ENCODE results near the gene CCNH.

Gene CCNH

DNA sequence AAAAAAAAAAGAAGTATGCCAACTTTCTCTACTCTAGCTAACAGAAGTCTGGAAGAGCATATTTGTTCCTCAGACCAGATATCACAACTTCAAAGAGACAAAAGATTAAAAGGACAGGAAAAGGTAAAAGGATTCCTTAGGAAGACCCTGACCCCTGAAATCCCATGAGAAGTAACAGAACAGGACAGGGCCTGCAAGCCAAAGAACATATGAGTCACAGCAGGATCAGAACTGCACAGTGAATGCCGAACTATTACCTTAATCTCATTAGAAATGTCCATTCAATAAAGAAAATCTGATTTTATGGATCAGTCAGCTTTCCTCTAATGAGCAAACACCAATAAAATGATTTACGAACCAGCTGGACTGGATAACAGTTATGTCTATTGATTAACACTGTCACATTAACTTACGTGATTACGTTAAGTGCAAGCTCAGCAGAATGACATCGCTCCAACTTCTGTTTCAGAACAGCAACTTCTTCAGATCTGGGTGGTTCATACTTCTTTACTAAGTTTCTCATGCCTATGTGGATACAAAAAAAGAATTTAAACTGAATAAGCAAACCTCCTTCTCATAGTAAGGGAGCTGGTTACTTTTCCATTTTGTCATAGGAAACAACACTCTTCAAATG, 13.6 kb downstream of the CCNH start:
- ATAC-seq (ENCODE audit: insufficient read depth, low read depth) (no peak), DNase-seq (no peak)
- Histone ChIP-seq H3K4me2 (ENCODE audit: insufficient read depth, low read length) (no peak overlapping the region), H3K79me2 (ENCODE audit: insufficient read depth, low read length) (0 out of 2 replicates have a peak, but pooled peaks cover 9% of the 10 kb centered on the region), H4K20me1 (ENCODE audit: insufficient read depth, low read length) (peaks cover 12% of the 10 kb centered on the region), H3K27me3 (ENCODE audit: insufficient read depth, low read length, poor library complexity) (no peaks in the 10 kb centered on the region), H3K36me3 (ENCODE audit: insufficient read depth, low read length) (peaks cover 91% of the 10 kb centered on the region), H3K9me3 (ENCODE audit: insufficient read depth, low read length, severe bottlenecking) (no peaks in the 10 kb centered on the region), H3K4me3 (ENCODE audit: low read depth in 1 of 2, low read length in 2 of 2) (no peak overlapping the region), H3K9ac (ENCODE audit: low read depth, low read length) (no peak overlapping the region), H3K27ac (ENCODE audit: low read length) (no peak overlapping the region), H2AFZ (ENCODE audit: low read depth, low read length) (no peak overlapping the region), H3K4me1 (ENCODE audit: insufficient read depth, low read length) (no peaks in the 10 kb centered on the region)
- no peak for TF ChIP-seq EZH2 (IDR thresholded peaks at IDR 0.05; ENCODE audit: borderline replicate concordance, low read depth, low read length, severe bottlenecking)
- TF ChIP-seq, protein P1, sequence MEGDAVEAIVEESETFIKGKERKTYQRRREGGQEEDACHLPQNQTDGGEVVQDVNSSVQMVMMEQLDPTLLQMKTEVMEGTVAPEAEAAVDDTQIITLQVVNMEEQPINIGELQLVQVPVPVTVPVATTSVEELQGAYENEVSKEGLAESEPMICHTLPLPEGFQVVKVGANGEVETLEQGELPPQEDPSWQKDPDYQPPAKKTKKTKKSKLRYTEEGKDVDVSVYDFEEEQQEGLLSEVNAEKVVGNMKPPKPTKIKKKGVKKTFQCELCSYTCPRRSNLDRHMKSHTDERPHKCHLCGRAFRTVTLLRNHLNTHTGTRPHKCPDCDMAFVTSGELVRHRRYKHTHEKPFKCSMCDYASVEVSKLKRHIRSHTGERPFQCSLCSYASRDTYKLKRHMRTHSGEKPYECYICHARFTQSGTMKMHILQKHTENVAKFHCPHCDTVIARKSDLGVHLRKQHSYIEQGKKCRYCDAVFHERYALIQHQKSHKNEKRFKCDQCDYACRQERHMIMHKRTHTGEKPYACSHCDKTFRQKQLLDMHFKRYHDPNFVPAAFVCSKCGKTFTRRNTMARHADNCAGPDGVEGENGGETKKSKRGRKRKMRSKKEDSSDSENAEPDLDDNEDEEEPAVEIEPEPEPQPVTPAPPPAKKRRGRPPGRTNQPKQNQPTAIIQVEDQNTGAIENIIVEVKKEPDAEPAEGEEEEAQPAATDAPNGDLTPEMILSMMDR (IDR thresholded peaks at IDR 0.05; ENCODE audit: borderline replicate concordance, extremely low read depth, low read length, poor library complexity, severe bottlenecking), result no peak

DNA sequence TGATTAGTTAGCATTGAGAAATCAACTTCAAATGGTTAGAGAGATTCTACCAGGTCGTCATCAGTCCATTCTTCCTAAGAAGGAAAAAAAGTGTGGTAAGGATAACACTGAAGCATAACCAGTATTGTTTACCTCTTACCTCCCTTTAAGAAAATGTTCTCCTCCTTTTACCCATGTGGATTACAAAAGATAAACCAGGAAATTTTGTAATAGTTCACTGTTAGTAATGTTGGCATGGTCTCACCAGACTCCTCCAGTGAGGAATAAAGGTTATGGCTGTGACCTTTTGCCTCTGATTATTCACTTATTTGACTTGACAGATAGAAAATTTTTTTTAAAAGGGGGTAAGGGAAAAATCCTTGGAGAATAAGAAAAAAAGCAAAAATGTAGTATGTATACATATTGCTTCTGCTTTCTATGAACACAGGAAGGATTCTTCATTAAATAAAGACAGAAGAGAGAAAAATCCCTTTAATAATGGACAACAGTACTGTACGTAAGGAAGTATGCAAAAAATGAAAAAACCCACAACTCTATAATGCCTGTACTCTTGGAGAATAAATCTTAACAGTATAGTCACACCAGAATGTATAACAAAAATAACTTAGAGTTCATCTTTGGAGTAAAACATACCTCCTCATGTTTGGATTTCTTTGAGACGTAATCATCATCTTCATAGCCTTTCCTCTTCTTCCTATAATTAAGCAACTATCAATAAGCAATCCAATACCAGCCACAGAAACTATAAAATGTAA, 18.1 kb downstream of the CCNH start:
- peaks cover 3% of the 10 kb centered on the region; the same call in 1 of the 2 replicates for H4K20me1 ChIP-seq (ENCODE audit: insufficient read depth, low read length)
- H3K4me3 ChIP-seq (ENCODE audit: low read depth in 1 of 2, low read length in 2 of 2), result no peak overlapping the region
- H3K36me3 ChIP-seq (ENCODE audit: insufficient read depth, low read length), result peaks cover 96% of the 10 kb centered on the region
- H3K4me2 ChIP-seq (ENCODE audit: insufficient read depth, low read length), result no peak overlapping the region
- ATAC-seq (ENCODE audit: insufficient read depth, low read depth) (no peak), DNase-seq (no peak)
- no peak overlapping the region for H2AFZ ChIP-seq (ENCODE audit: low read depth, low read length)
- no peak overlapping the region for H3K27ac ChIP-seq (ENCODE audit: low read length)
- H3K4me1 ChIP-seq (ENCODE audit: insufficient read depth, low read length), result no peaks in the 10 kb centered on the region
- no peaks in the 10 kb centered on the region for H3K27me3 ChIP-seq (ENCODE audit: insufficient read depth, low read length, poor library complexity)
- TF ChIP-seq, protein P1 (IDR thresholded peaks at IDR 0.05; ENCODE audit: borderline replicate concordance, extremely low read depth, low read length, poor library complexity, severe bottlenecking), result no peak
- no peak for TF ChIP-seq EZH2 (IDR thresholded peaks at IDR 0.05; ENCODE audit: borderline replicate concordance, low read depth, low read length, severe bottlenecking)
- H3K79me2 ChIP-seq (ENCODE audit: insufficient read depth, low read length), result 0 out of 2 replicates have a peak, but pooled peaks cover 4% of the 10 kb centered on the region
- no peaks in the 10 kb centered on the region for H3K9me3 ChIP-seq (ENCODE audit: insufficient read depth, low read length, severe bottlenecking)
- H3K9ac ChIP-seq (ENCODE audit: low read depth, low read length), result no peak overlapping the region

DNA sequence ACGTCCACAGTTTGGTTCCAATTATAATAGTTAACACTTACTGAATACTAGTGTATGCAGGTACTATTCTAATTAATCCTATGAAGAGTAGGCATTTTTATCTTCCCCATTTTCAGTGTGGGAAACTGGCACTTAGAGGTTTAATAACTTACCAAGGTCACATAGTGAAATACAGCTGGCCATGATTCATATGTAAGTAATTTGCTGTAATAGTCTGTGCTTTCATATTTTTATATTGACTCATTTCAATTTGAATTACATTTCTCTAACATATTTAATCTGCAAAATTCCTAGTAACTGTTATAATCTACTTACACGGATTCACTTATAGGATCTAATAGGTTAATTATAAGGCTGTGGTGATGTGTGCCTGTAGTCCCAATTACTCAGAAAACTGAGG, 19.4 kb downstream of the CCNH start:
- TF ChIP-seq, protein P1 (IDR thresholded peaks at IDR 0.05; ENCODE audit: borderline replicate concordance, extremely low read depth, low read length, poor library complexity, severe bottlenecking), result no peak
- TF ChIP-seq EZH2 (IDR thresholded peaks at IDR 0.05; ENCODE audit: borderline replicate concordance, low read depth, low read length, severe bottlenecking), result no peak
- H3K79me2 ChIP-seq (ENCODE audit: insufficient read depth, low read length), result 0 out of 2 replicates have a peak, but pooled peaks cover 4% of the 10 kb centered on the region
- no peak overlapping the region for H3K27ac ChIP-seq (ENCODE audit: low read length)
- no peak overlapping the region for H3K4me3 ChIP-seq (ENCODE audit: low read depth in 1 of 2, low read length in 2 of 2)
- ATAC-seq (ENCODE audit: insufficient read depth, low read depth) (no peak), DNase-seq (no peak)
- H2AFZ ChIP-seq (ENCODE audit: low read depth, low read length), result no peak overlapping the region
- no peaks in the 10 kb centered on the region for H3K27me3 ChIP-seq (ENCODE audit: insufficient read depth, low read length, poor library complexity)
- H3K9me3 ChIP-seq (ENCODE audit: insufficient read depth, low read length, severe bottlenecking), result no peaks in the 10 kb centered on the region
- no peaks in the 10 kb centered on the region; the same call in 1 of the 2 replicates for H4K20me1 ChIP-seq (ENCODE audit: insufficient read depth, low read length)
- H3K4me2 ChIP-seq (ENCODE audit: insufficient read depth, low read length), result no peak overlapping the region
- peaks cover 95% of the 10 kb centered on the region for H3K36me3 ChIP-seq (ENCODE audit: insufficient read depth, low read length)
- no peak overlapping the region for H3K9ac ChIP-seq (ENCODE audit: low read depth, low read length)
- H3K4me1 ChIP-seq (ENCODE audit: insufficient read depth, low read length), result no peaks in the 10 kb centered on the region

Measured in DND-41 (cell line).